OCI-LY1 (cell line): ENCODE data around the gene DCUN1D2.

Experiments
- CTCF ChIP-seq: fragments of 200-600 bp; sonication (generic), shearing (Covaris generic); IDR thresholded peaks from 2 replicates; pipeline ENCODE4 v1.5.1; 2017; ENCODE audit warnings: mild to moderate bottlenecking, antibody characterized with exemption, low read length, moderate library complexity, mixed read lengths
- EZH2 ChIP-seq: fragments of 200-600 bp; sonication (generic), shearing (Covaris generic); IDR thresholded peaks from 2 replicates; pipeline ENCODE4 v1.8.0; 2017; ENCODE audit warnings: borderline replicate concordance, mixed run types, mild to moderate bottlenecking, antibody characterized with exemption, low read length, moderate library complexity, mixed read lengths

GRCh38 chr13:113526466-113527220 lies 36.1 kb upstream of the DCUN1D2 start:
- TF ChIP-seq CTCF (no peak), EZH2 (no peak)
